Tibial artery (tissue), 4 donors: Measurements from ENCODE around the gene RCOR1.

Experiments
- DNase-seq, 2 donors: peaks; one replicate each; pipeline ENCODE4 v3.0.0-alpha.2; 2019
- H3K27ac ChIP-seq, 2 donors: fragments of 200-600 bp; sonication (generic) in 1 of 2; 1 replicate in 1 of 2; 2 replicates in 1 of 2; pipeline ENCODE4 v1.5.1; 2018 to 2019; ENCODE audit warnings: mild to moderate bottlenecking in 1 of 2
- H3K27me3 ChIP-seq, 2 donors: fragments of 200-600 bp; sonication (generic) in 1 of 2; one replicate each; pipeline versions ENCODE4 v1.5.1 to v1.6.0; 2016 to 2019
- H3K36me3 ChIP-seq, 3 donors: fragments of 200-600 bp; sonication (generic) in 2 of 3; one replicate each; pipeline ENCODE4 v1.5.1; 2016 to 2019; ENCODE audit warnings: mild to moderate bottlenecking in 2 of 3
- H3K4me1 ChIP-seq, 4 donors: fragments of 200-600 bp; sonication (generic) in 2 of 4; 1 replicate in 3 of 4; 2 replicates in 1 of 4; pipeline ENCODE4 v1.5.1; 2016 to 2019
- H3K4me3 ChIP-seq, 2 donors: fragments of 200-600 bp; sonication (generic) in 1 of 2; 1 replicate in 1 of 2; 2 replicates in 1 of 2; pipeline ENCODE4 v1.5.1; 2018 to 2019; ENCODE audit warnings: mild to moderate bottlenecking in 2 of 2
- H3K9me3 ChIP-seq, 3 donors: fragments of 200-600 bp; sonication (generic) in 1 of 3; one replicate each; pipeline ENCODE4 v1.5.1; 2016 to 2019
- CTCF ChIP-seq, 2 experiments: fragments of 200-600 bp in 1 of 2; fragments of 450-650 bp in 1 of 2; IDR thresholded peaks; one replicate each; pipeline ENCODE4 v1.5.1; 2017 to 2019; ENCODE audit warnings: antibody characterized with exemption in 2 of 2, mild to moderate bottlenecking in 1 of 2, moderate library complexity in 1 of 2
- intact Hi-C: fragments of 100-400 bp; cut with DNase I; formaldehyde crosslinking; loops from one replicate; pipeline ENCODE4 v1.15.0; 2023; ENCODE audit warnings: low total_unique reads

The RCOR1 gene

GRCh38 chr14:102776761-102777710, 184.6 kb downstream of the RCOR1 start, which contains the start of gene TRAF3:
TRAF3 (plus strand) TSS chr14:102777449; CDS start chr14:102870202, 92,753 bp downstream.
- intact Hi-C loops: loop anchor here (10.0 kb wide), 1 partner anchor 252 kb away; no protein-coding TSS in a partner anchor
- H3K9me3 ChIP-seq: no peaks in the 10 kb centered on the region
- peak within 1 kb of the TSS; percentile 63 to 96 for H3K4me3 ChIP-seq
- no peak for TF ChIP-seq CTCF (IDR thresholded peaks at IDR 0.05)
- H3K36me3 ChIP-seq: no peaks in the 10 kb centered on the region
- H3K4me1 ChIP-seq: peaks cover 0 to 15% (median 9%) of the 10 kb centered on the region in 4 donors
- peak in 1 of 2 donors; percentile 74 for DNase-seq
- no peaks in the 10 kb centered on the region for H3K27me3 ChIP-seq
- H3K27ac ChIP-seq: peak within 1 kb of the TSS; percentile 76 to 86

- peaks cover 0 to 15% (median 9%) of the 10 kb centered on the region in 4 donors for H3K4me1 ChIP-seq
- H3K27me3 ChIP-seq: no peaks in the 10 kb centered on the region
- intact Hi-C loops: loop anchor here (10.0 kb wide), 1 partner anchor 253 kb away; no protein-coding TSS in a partner anchor
- peak overlapping the region; percentile 63 to 96 for H3K4me3 ChIP-seq
- TF ChIP-seq CTCF (IDR thresholded peaks at IDR 0.05): no peak
- no peaks in the 10 kb centered on the region for H3K9me3 ChIP-seq
- no peak for DNase-seq
- no peaks in the 10 kb centered on the region for H3K36me3 ChIP-seq
- peak overlapping the region; percentile 76 to 86 for H3K27ac ChIP-seq
Observed at GRCh38 chr14:102777711-102778337, 185.4 kb downstream of the RCOR1 start.

- TF ChIP-seq CTCF (IDR thresholded peaks at IDR 0.05): no peak
- Histone ChIP-seq H3K36me3 (no peaks in the 10 kb centered on the region), H3K4me3 (peak overlapping the region; percentile 63 to 96), H3K27me3 (no peaks in the 10 kb centered on the region), H3K9me3 (no peaks in the 10 kb centered on the region), H3K27ac (peak overlapping the region; percentile 76 to 86), H3K4me1 (peaks cover 0 to 15% (median 9%) of the 10 kb centered on the region in 4 donors)
- intact Hi-C loops: loop anchor here (10.0 kb wide), 1 partner anchor 254 kb away; no protein-coding TSS in a partner anchor
- no peak for DNase-seq
Observed at GRCh38 chr14:102778338-102779083, 186.1 kb downstream of the RCOR1 start.

DNA sequence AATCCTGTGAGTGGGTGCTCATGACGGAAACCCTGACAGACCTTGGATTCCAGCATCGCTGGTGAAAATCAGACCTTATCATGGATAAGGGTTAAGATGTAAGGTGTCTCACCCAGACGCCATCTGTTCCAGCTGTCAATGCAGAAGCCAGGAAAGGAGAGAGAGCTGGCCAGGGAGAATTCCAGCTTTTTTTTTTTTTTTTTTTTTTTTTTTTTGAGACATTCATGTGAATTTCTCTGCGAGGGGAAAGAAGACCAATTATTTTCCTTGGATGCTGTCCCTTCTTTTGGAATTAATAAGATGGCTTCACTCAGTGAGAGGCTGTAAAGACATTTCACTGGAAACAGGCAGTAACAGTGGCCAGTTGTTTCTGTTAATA, 186.6 kb downstream of the RCOR1 start:
- intact Hi-C loops: loop anchor here (10.0 kb wide), 1 partner anchor 254 kb away; no protein-coding TSS in a partner anchor
- Histone ChIP-seq H3K27me3 (no peaks in the 10 kb centered on the region), H3K4me1 (peaks cover 0 to 15% (median 9%) of the 10 kb centered on the region in 4 donors), H3K36me3 (no peaks in the 10 kb centered on the region), H3K27ac (peak overlapping the region in 1 of 2 donors; percentile 76), H3K4me3 (peak overlapping the region; percentile 63 to 96), H3K9me3 (no peaks in the 10 kb centered on the region)
- TF ChIP-seq CTCF (IDR thresholded peaks at IDR 0.05): no peak
- DNase-seq: no peak
